ENCODE data around the gene NFATC2. TPM values are rescaled to one million over a fixed set of nuclear protein-coding genes. Genes with fewer than 3 reads are reported as not detected.
"Not testable (repeated sequence)": the region's sequence is repeated elsewhere in the genome, so short reads cannot be mapped to it uniquely, and the experiment has no call there.

Gene NFATC2
- total RNA-seq, 1 experiment from 2014 or later, result 6.3 TPM

GRCh38 chr20:51346686-51347485 is 195.6 kb downstream of the NFATC2 start:
- intact Hi-C loops (cut with micrococcal nuclease; ENCODE audit: unreplicated experiment), result no loop called here
- TF ChIP-seq CTCF (conservative IDR thresholded peaks at IDR 0.05) (no peak), EZH2 (IDR thresholded peaks at IDR 0.05; ENCODE audit: low read depth) (no peak)
- H3K27me3 ChIP-seq (ENCODE audit: insufficient read depth, low read depth), result no peaks in the 10 kb centered on the region
- H2AFZ ChIP-seq, result no peak overlapping the region
- no peaks in the 10 kb centered on the region for H3K9me2 ChIP-seq (ENCODE audit: insufficient read depth)
- H3K4me3 ChIP-seq, result no peak overlapping the region
- POLR2A ChIA-PET (ENCODE audit: unreplicated experiment), result interaction anchor here (0.6 kb wide), 1 partner anchor 109 kb away, joined by 3 read pairs; no protein-coding TSS in a partner anchor
- H4K20me1 ChIP-seq (ENCODE audit: insufficient read depth), result no peaks in the 10 kb centered on the region
- CTCF ChIA-PET, result no interaction called here
- 0 out of 2 replicates have a peak, but pooled peaks cover 10% of the 10 kb centered on the region for H3K9me3 ChIP-seq (ENCODE audit: insufficient read depth, low read depth)
- H3K36me3 ChIP-seq (ENCODE audit: low read depth), result no peaks in the 10 kb centered on the region
- H3F3A ChIP-seq (ENCODE audit: insufficient read depth, low read depth), result peaks cover 36% of the 10 kb centered on the region; the same call in 1 of the 2 replicates
- peak in 1 of 2 experiments; percentile 75 for DNase-seq
- H3K4me2 ChIP-seq, result no peak overlapping the region
- peaks cover 30% of the 10 kb centered on the region for H3K4me1 ChIP-seq (replicated peaks; ENCODE audit: insufficient read depth)
- no peak overlapping the region for H3K27ac ChIP-seq
- no peaks in the 10 kb centered on the region for H3K79me2 ChIP-seq (ENCODE audit: low read depth)
- BruUV-seq (replicated peaks), result no TSS peak

- no TSS peak for BruUV-seq (replicated peaks)
- Histone ChIP-seq H3K36me3 (ENCODE audit: low read depth) (no peaks in the 10 kb centered on the region), H3K4me2 (peak overlapping the region; percentile 36), H3K79me2 (ENCODE audit: low read depth) (no peaks in the 10 kb centered on the region), H3K27me3 (ENCODE audit: insufficient read depth, low read depth) (no peaks in the 10 kb centered on the region), H3K4me1 (replicated peaks; ENCODE audit: insufficient read depth) (peaks cover 19% of the 10 kb centered on the region), H3K4me3 (no peak overlapping the region), H2AFZ (no peak overlapping the region), H3K27ac (0 out of 2 replicates have a peak overlapping the region, but pooled peaks have one; percentile 13), H4K20me1 (ENCODE audit: insufficient read depth) (no peaks in the 10 kb centered on the region), H3K9me3 (ENCODE audit: insufficient read depth, low read depth) (0 out of 2 replicates have a peak, but pooled peaks cover 10% of the 10 kb centered on the region), H3K9me2 (ENCODE audit: insufficient read depth) (no peaks in the 10 kb centered on the region), H3F3A (ENCODE audit: insufficient read depth, low read depth) (peaks cover 25% of the 10 kb centered on the region; the same call in 1 of the 2 replicates)
- CTCF ChIA-PET, result no interaction called here
- no peak for TF ChIP-seq EZH2 (IDR thresholded peaks at IDR 0.05; ENCODE audit: low read depth)
- TF ChIP-seq CTCF (conservative IDR thresholded peaks at IDR 0.05), result no peak
- intact Hi-C loops (cut with micrococcal nuclease; ENCODE audit: unreplicated experiment), result no loop called here
- POLR2A ChIA-PET (ENCODE audit: unreplicated experiment), result no interaction called here
- DNase-seq, result peak; percentile 63 to 80
Observed at GRCh38 chr20:51345601-51346101, 196.9 kb downstream of the NFATC2 start.

GRCh38 chr20:51343802-51344201 is 198.7 kb downstream of the NFATC2 start:
- intact Hi-C loops (cut with micrococcal nuclease; ENCODE audit: unreplicated experiment); H3K79me2 ChIP-seq (ENCODE audit: low read depth); H3K9me2 ChIP-seq (ENCODE audit: insufficient read depth); CTCF ChIA-PET; H3K27ac ChIP-seq; BruUV-seq (replicated peaks); POLR2A ChIA-PET (ENCODE audit: unreplicated experiment); H3K27me3 ChIP-seq (ENCODE audit: insufficient read depth, low read depth); H3K4me3 ChIP-seq; H4K20me1 ChIP-seq (ENCODE audit: insufficient read depth); H2AFZ ChIP-seq; H3K4me2 ChIP-seq; H3K36me3 ChIP-seq (ENCODE audit: low read depth); DNase-seq: not testable (repeated sequence)
- H3K4me1 ChIP-seq (replicated peaks; ENCODE audit: insufficient read depth), result peaks cover 19% of the 10 kb centered on the region
- H3K9me3 ChIP-seq (ENCODE audit: insufficient read depth, low read depth), result 0 out of 2 replicates have a peak, but pooled peaks cover 10% of the 10 kb centered on the region
- H3F3A ChIP-seq (ENCODE audit: insufficient read depth, low read depth), result peaks cover 25% of the 10 kb centered on the region; the same call in 1 of the 2 replicates

Data from PC-9 (cell line).